HCT116 (cell line): ENCODE results near the gene TIGD4. TPM values are rescaled to one million over a fixed set of nuclear protein-coding genes. Genes with fewer than 3 reads are reported as not detected.

Source experiments
- ATAC-seq: fragments of 200-7000 bp; cut with Tn5 transposase; 2 replicates; pipeline ENCODE4 v1.9.1; 2020; ENCODE audit warnings: mild to moderate bottlenecking, moderate library complexity
- BruUV-seq: library from RNA; stranded (reverse); fragments of 400-500 nt; replicated peaks from 2 replicates; lab custom pipeline; 2021; lab: Mats Ljungman, UMichigan
- CTCF ChIA-PET: fragments of 300-600 bp; sonication (Branson Sonifier 250); formaldehyde crosslinking; loops from one replicate; lab custom pipeline; 2021; ENCODE audit warnings: antibody characterized with exemption; lab: Charles Lee
- POLR2A ChIA-PET: fragments of 300-600, 350-600 bp; sonication (Branson Sonifier 250); formaldehyde crosslinking; loops from one replicate; lab custom pipeline; 2021; ENCODE audit warnings: antibody characterized with exemption; lab: Charles Lee
- RAD21 ChIA-PET, 2 experiments: fragments of 300-600 bp; sonication (Branson Sonifier 250); formaldehyde crosslinking; loops; one replicate each; lab custom pipeline; 2023; ENCODE audit warnings: low total read pairs in 2 of 2; ENCODE audit not compliant: uncharacterized antibody in 2 of 2, unreplicated experiment in 2 of 2, low non-redundant PET in 1 of 2; lab: Charles Lee
- DNase-seq: peaks from one replicate; pipeline ENCODE4 v3.0.0-alpha.2; 2010; ENCODE audit warnings: low read depth, low spot score
- H2AFZ ChIP-seq: fragments of 200-600 bp; shearing (Covaris generic), sonication (generic); 2 replicates; pipeline ENCODE4 v1.6.1; 2017; ENCODE audit warnings: low read depth, mixed run types, mixed read lengths, antibody characterized with exemption, low read length; ENCODE audit not compliant: poor library complexity, severe bottlenecking
- H3K27ac ChIP-seq: 2 replicates; pipeline ENCODE4 v1.5.1; 2012; ENCODE audit warnings: low read depth, low read length
- H3K27me3 ChIP-seq: fragments of 200-600 bp; sonication (generic); 2 replicates; pipeline ENCODE4 v1.6.1; 2016; ENCODE audit warnings: mixed run types, low read length, mixed read lengths; ENCODE audit not compliant: insufficient read depth
- H3K36me3 ChIP-seq, 2 experiments: fragments of 200-500 bp in 1 of 2; fragments of 200-600 bp in 1 of 2; sonication (Bioruptor generic) in 1 of 2; sonication (generic) in 1 of 2; 2 replicates each; pipeline versions ENCODE4 v1.5.1 to v1.6.1; 2014 to 2016; ENCODE audit warnings: low read length in 2 of 2, inconsistent platforms in 1 of 2, mixed read lengths in 1 of 2, mixed run types in 1 of 2; ENCODE audit not compliant: insufficient read depth in 2 of 2, control insufficient read depth in 1 of 2
- H3K4me1 ChIP-seq, 2 experiments: fragments of 200-600 bp in 1 of 2; sonication (generic) in 1 of 2; 2 replicates each; pipeline versions ENCODE4 v1.5.1 to v1.6.1; 2012 to 2017; ENCODE audit warnings: low read length in 2 of 2, inconsistent platforms in 1 of 2, mild to moderate bottlenecking in 1 of 2, mixed read lengths in 1 of 2, mixed run types in 1 of 2, moderate library complexity in 1 of 2; ENCODE audit not compliant: insufficient read depth in 2 of 2, control insufficient read depth in 1 of 2
- H3K4me2 ChIP-seq: fragments of 200-600 bp; sonication (generic); 2 replicates; pipeline ENCODE4 v1.6.1; 2017; ENCODE audit warnings: mixed run types, low read length, mixed read lengths
- H3K4me3 ChIP-seq, 2 experiments: fragments of 200-600 bp in 1 of 2; sonication (generic) in 1 of 2; replicated peaks in 1 of 2; 2 replicates each; pipeline ENCODE4 v1.5.1; 2011 to 2016; ENCODE audit warnings: low read length in 2 of 2, control low read depth in 1 of 2, low read depth in 1 of 2, mild to moderate bottlenecking in 1 of 2, mixed read lengths in 1 of 2, mixed run types in 1 of 2
- H3K79me2 ChIP-seq: fragments of 200-600 bp; sonication (generic); 2 replicates; pipeline ENCODE4 v1.6.1; 2017; ENCODE audit warnings: mild to moderate bottlenecking, mixed run types, low read length, moderate library complexity, mixed read lengths; ENCODE audit not compliant: insufficient read depth
- H3K9ac ChIP-seq: fragments of 200-600 bp; sonication (generic); 2 replicates; pipeline ENCODE4 v1.6.1; 2016; ENCODE audit warnings: low read length, mixed read lengths
- H3K9me2 ChIP-seq: fragments of 200-600 bp; sonication (generic), shearing (Covaris generic); 2 replicates; pipeline ENCODE4 v1.6.1; 2017; ENCODE audit warnings: mixed run types, mild to moderate bottlenecking, moderate library complexity; ENCODE audit not compliant: insufficient read depth
- H3K9me3 ChIP-seq, 2 experiments: fragments of 200-500 bp in 1 of 2; fragments of 200-600 bp in 1 of 2; sonication (Bioruptor generic) in 1 of 2; sonication (generic) in 1 of 2; 2 replicates each; pipeline ENCODE4 v1.6.1; 2014 to 2017; ENCODE audit warnings: low read length in 2 of 2, mixed read lengths in 2 of 2, inconsistent platforms in 1 of 2, low read depth in 1 of 2, mild to moderate bottlenecking in 1 of 2, mixed run types in 1 of 2, moderate library complexity in 1 of 2; ENCODE audit not compliant: control insufficient read depth in 1 of 2, insufficient read depth in 1 of 2
- H4K20me1 ChIP-seq: fragments of 200-600 bp; sonication (generic), shearing (Covaris generic); 2 replicates; pipeline ENCODE4 v1.6.1; 2017; ENCODE audit warnings: mixed run types, mild to moderate bottlenecking, moderate library complexity; ENCODE audit not compliant: insufficient read depth
- EGR1 ChIP-seq: IDR thresholded peaks from 2 replicates; pipeline ENCODE4 v1.6.1; 2012; ENCODE audit warnings: low read depth
- EZH2 ChIP-seq: fragments of 200-600 bp; sonication (generic); IDR thresholded peaks from 2 replicates; pipeline ENCODE4 v1.6.1; 2017; ENCODE audit warnings: antibody characterized with exemption, mixed run types
- EZH2phosphoT487 ChIP-seq: fragments of 200-600 bp; IDR thresholded peaks from 2 replicates; pipeline ENCODE4 v1.6.1; 2018; ENCODE audit warnings: antibody characterized with exemption, borderline replicate concordance
- JUND ChIP-seq: IDR thresholded peaks from 2 replicates; pipeline ENCODE4 v1.6.1; 2012
- RAD21 ChIP-seq: IDR thresholded peaks from 2 replicates; pipeline ENCODE4 v1.6.1; 2012; ENCODE audit warnings: low read depth, mild to moderate bottlenecking
- SIN3A ChIP-seq: IDR thresholded peaks from 2 replicates; pipeline ENCODE4 v1.6.1; 2012; ENCODE audit warnings: low read depth
- TCF7L2 ChIP-seq: IDR thresholded peaks from 2 replicates; pipeline ENCODE4 v1.7.0; 2011; ENCODE audit warnings: borderline replicate concordance, inconsistent platforms; ENCODE audit not compliant: insufficient read depth, insufficient read length; ENCODE audit errors: extremely low read depth
- ZNF274 ChIP-seq: fragments of 200-500 bp; sonication (Bioruptor generic); IDR thresholded peaks from 2 replicates; pipeline ENCODE4 v1.6.1; 2014; ENCODE audit warnings: mild to moderate bottlenecking, low read depth, low read length, inconsistent platforms
- intact Hi-C: fragments of 100-400 bp; cut with micrococcal nuclease; formaldehyde crosslinking; loops from 2 replicates; pipeline ENCODE4 v1.10.0; 2022
- total RNA-seq: library from RNA; stranded (reverse); gene quantifications from one replicate; pipeline ENCODE4 v1.2.1, GENCODE V29; 2021; ENCODE audit not compliant: unreplicated experiment
- TF ChIP-seq, protein P1 (sequence below): IDR thresholded peaks from 2 replicates; pipeline ENCODE4 v1.6.1; 2012; ENCODE audit warnings: low read depth
- TF ChIP-seq, protein P2 (sequence below): IDR thresholded peaks from 2 replicates; pipeline ENCODE4 v1.6.1; 2012

Gene TIGD4
- total RNA-seq, 1 experiment from 2014 or later = 0.42 TPM

DNA sequence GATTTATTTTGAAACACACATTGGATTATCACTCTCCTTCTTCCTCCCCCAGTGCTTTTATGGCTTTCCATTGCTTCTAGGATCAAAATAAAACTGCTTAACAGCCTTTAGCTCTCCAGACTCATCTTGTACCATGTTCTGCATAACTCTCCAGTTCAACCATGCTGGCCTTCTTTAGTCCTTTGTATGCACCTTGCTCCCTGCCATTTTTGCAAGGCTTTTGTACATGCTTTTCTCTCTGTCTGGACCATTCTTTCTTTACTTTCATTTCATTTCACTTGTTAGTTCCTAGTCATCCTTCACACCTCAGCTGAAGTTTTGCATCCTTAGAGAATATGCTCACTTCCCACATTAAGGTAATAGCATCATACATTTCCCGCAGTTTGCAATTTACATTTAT is 7.1 kb upstream of the TIGD4 start:
- ChIA-PET CTCF (no interaction called here), POLR2A (no interaction called here), RAD21 (no interaction called here)
- H3K27me3 ChIP-seq = no peaks in the 10 kb centered on the region
- H3K4me1 ChIP-seq = 0 out of 4 replicates have a peak, but pooled peaks cover 0 to 3% of the 10 kb centered on the region in 2 experiments
- BruUV-seq = no TSS peak
- H3K9me3 ChIP-seq = no peaks in the 10 kb centered on the region
- ATAC-seq = no peak
- DNase-seq = no peak
- H3K27ac ChIP-seq = no peak overlapping the region
- peaks cover 98% of the 10 kb centered on the region for H3K79me2 ChIP-seq
- H3K4me2 ChIP-seq = no peak overlapping the region
- no peaks in the 10 kb centered on the region for H3K9me2 ChIP-seq
- intact Hi-C loops = no loop called here
- peaks cover 12% of the 10 kb centered on the region; the same call in 1 of the 2 replicates for H4K20me1 ChIP-seq
- H3K9ac ChIP-seq = no peak overlapping the region
- H3K36me3 ChIP-seq = no peaks in the 10 kb centered on the region
- TF ChIP-seq RAD21 (no peak), SIN3A (no peak), EGR1 (no peak), TCF7L2 (no peak), JUND (no peak), ZNF274 (no peak), EZH2 (no peak), EZH2phosphoT487 (no peak)
- TF ChIP-seq, protein P1, sequence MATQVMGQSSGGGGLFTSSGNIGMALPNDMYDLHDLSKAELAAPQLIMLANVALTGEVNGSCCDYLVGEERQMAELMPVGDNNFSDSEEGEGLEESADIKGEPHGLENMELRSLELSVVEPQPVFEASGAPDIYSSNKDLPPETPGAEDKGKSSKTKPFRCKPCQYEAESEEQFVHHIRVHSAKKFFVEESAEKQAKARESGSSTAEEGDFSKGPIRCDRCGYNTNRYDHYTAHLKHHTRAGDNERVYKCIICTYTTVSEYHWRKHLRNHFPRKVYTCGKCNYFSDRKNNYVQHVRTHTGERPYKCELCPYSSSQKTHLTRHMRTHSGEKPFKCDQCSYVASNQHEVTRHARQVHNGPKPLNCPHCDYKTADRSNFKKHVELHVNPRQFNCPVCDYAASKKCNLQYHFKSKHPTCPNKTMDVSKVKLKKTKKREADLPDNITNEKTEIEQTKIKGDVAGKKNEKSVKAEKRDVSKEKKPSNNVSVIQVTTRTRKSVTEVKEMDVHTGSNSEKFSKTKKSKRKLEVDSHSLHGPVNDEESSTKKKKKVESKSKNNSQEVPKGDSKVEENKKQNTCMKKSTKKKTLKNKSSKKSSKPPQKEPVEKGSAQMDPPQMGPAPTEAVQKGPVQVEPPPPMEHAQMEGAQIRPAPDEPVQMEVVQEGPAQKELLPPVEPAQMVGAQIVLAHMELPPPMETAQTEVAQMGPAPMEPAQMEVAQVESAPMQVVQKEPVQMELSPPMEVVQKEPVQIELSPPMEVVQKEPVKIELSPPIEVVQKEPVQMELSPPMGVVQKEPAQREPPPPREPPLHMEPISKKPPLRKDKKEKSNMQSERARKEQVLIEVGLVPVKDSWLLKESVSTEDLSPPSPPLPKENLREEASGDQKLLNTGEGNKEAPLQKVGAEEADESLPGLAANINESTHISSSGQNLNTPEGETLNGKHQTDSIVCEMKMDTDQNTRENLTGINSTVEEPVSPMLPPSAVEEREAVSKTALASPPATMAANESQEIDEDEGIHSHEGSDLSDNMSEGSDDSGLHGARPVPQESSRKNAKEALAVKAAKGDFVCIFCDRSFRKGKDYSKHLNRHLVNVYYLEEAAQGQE = no peak
- TF ChIP-seq, protein P2, sequence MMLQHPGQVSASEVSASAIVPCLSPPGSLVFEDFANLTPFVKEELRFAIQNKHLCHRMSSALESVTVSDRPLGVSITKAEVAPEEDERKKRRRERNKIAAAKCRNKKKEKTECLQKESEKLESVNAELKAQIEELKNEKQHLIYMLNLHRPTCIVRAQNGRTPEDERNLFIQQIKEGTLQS = no peak
- no peak overlapping the region for H2AFZ ChIP-seq
- no peak overlapping the region for H3K4me3 ChIP-seq
